ENCODE results near the gene NOP9.

NOP9 gene

DNA sequence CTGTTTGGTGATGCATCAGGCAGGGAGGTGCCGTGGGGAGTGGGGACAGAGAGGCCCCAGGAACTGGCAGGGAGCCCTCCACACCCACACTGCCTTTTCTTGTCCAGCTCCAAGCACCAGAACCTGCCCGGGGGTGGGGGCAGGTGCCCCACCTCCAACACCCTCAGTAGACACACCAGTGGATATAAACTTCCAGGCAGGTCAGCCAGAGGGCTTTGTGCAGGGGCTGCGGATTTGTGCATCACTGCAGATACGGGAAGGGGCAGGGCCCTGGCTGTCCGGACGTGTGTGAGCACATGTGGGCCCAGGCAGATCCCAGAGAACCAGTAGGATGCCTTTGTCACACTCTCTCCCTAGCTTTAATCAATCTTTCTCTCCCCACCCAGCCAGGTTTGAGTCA, 35.4 kb upstream of the NOP9 start:
- DNase-seq (ENCODE audit: extremely low read depth, low read depth): no peak

GRCh38 chr14:24266344-24267244, 33.1 kb upstream of the NOP9 start:
- TF ChIP-seq, protein P1, sequence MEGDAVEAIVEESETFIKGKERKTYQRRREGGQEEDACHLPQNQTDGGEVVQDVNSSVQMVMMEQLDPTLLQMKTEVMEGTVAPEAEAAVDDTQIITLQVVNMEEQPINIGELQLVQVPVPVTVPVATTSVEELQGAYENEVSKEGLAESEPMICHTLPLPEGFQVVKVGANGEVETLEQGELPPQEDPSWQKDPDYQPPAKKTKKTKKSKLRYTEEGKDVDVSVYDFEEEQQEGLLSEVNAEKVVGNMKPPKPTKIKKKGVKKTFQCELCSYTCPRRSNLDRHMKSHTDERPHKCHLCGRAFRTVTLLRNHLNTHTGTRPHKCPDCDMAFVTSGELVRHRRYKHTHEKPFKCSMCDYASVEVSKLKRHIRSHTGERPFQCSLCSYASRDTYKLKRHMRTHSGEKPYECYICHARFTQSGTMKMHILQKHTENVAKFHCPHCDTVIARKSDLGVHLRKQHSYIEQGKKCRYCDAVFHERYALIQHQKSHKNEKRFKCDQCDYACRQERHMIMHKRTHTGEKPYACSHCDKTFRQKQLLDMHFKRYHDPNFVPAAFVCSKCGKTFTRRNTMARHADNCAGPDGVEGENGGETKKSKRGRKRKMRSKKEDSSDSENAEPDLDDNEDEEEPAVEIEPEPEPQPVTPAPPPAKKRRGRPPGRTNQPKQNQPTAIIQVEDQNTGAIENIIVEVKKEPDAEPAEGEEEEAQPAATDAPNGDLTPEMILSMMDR (IDR thresholded peaks at IDR 0.05; ENCODE audit: low read depth, low read length): no peak
- no peak for DNase-seq (ENCODE audit: extremely low read depth, low read depth)

More for the DNA sequence above, 35.4 kb upstream of the NOP9 start:
- TF ChIP-seq, protein P1 (IDR thresholded peaks at IDR 0.05; ENCODE audit: low read depth, low read length): no peak

DNA sequence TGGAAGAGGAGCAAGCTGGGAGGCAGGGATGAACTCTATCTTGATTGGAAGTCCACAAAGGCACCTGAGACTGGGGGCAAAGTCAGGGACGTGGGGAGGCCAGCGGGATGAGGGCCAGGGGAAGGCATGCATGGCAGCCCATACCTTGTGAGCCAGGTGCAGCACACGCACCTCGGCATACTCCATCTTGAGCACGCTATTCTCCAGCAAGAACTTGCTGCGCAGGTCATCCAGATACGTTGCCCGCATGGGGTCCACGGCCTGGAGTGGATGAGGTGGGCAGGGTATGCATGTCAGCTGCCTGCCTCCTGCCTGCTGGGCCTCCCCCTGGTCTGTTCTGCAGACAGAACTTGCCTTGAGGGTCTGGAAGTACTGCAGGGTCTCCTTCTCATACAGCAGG, 32.1 kb upstream of the NOP9 start:
- no peak for DNase-seq (ENCODE audit: extremely low read depth, low read depth)
- TF ChIP-seq, protein P1 (IDR thresholded peaks at IDR 0.05; ENCODE audit: low read depth, low read length): no peak

GRCh38 chr14:24268225-24268624, 31.4 kb upstream of the NOP9 start:
- TF ChIP-seq, protein P1 (IDR thresholded peaks at IDR 0.05; ENCODE audit: low read depth, low read length): no peak
- no peak for DNase-seq (ENCODE audit: extremely low read depth, low read depth)

GRCh38 chr14:24269368-24269767, 30.3 kb upstream of the NOP9 start:
- TF ChIP-seq, protein P1 (IDR thresholded peaks at IDR 0.05; ENCODE audit: low read depth, low read length): no peak

GRCh38 chr14:24269910-24270536, 29.6 kb upstream of the NOP9 start:
- DNase-seq (ENCODE audit: extremely low read depth, low read depth): no peak
- TF ChIP-seq, protein P1 (IDR thresholded peaks at IDR 0.05; ENCODE audit: low read depth, low read length): no peak

More at GRCh38 chr14:24269368-24269767, 30.3 kb upstream of the NOP9 start:
- no peak for DNase-seq (ENCODE audit: extremely low read depth, low read depth)

- TF ChIP-seq, protein P1 (IDR thresholded peaks at IDR 0.05; ENCODE audit: low read depth, low read length): no peak
- no peak for DNase-seq (ENCODE audit: extremely low read depth, low read depth)
Measured at GRCh38 chr14:24270537-24271133, 29.0 kb upstream of the NOP9 start.
